GM12873 (cell line): ENCODE results near the gene MPZL2.

ENCODE experiments used
- TF ChIP-seq, protein P1 (sequence below): IDR thresholded peaks from 2 replicates; pipeline ENCODE4 v1.5.1; 2012; ENCODE audit warnings: low read depth, mild to moderate bottlenecking, moderate library complexity, low read length, control low read depth; ENCODE audit not compliant: insufficient read depth; ENCODE audit errors: missing control alignments

MPZL2 gene

DNA sequence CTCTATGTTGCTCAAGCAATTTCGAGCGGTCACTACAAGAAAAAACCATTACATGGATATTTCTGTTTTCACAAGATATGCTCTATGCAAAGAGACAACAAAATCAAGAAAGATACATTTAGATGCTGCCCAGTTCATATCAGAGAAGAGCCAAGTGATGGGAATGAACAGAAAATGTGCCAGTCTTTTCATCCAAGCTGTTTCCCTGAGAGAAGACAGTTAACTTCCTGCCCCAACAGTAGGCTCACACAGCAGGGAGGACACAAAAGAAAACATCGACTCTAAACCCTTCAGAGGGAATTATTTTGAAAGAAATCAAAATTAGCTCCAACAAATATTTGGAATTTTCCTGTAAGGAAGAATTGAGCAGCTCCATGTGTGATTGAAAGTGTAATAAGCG lies 50.9 kb downstream of the MPZL2 start:
- TF ChIP-seq, protein P1, sequence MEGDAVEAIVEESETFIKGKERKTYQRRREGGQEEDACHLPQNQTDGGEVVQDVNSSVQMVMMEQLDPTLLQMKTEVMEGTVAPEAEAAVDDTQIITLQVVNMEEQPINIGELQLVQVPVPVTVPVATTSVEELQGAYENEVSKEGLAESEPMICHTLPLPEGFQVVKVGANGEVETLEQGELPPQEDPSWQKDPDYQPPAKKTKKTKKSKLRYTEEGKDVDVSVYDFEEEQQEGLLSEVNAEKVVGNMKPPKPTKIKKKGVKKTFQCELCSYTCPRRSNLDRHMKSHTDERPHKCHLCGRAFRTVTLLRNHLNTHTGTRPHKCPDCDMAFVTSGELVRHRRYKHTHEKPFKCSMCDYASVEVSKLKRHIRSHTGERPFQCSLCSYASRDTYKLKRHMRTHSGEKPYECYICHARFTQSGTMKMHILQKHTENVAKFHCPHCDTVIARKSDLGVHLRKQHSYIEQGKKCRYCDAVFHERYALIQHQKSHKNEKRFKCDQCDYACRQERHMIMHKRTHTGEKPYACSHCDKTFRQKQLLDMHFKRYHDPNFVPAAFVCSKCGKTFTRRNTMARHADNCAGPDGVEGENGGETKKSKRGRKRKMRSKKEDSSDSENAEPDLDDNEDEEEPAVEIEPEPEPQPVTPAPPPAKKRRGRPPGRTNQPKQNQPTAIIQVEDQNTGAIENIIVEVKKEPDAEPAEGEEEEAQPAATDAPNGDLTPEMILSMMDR, result no peak

DNA sequence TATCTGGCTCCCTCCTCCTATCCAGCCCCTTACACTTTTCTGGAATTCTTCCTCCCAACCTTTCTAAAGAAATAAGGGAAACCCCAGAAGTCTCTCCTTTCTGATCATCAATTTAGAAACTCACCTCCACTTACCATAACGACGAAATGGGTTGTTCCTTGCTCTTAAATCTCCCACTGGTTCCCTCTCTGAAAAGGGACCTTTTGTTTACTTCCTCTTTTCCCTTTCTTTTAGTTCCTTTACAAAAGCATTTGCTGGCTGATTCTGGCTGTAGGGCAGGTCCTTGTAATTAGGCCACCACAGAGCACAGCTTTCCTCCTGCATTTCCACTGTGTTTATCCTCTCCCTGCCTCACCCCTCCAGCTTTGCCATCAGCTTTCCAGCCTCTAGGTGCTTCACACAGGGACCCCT lies 51.3 kb downstream of the MPZL2 start:
- TF ChIP-seq, protein P1, result no peak

DNA sequence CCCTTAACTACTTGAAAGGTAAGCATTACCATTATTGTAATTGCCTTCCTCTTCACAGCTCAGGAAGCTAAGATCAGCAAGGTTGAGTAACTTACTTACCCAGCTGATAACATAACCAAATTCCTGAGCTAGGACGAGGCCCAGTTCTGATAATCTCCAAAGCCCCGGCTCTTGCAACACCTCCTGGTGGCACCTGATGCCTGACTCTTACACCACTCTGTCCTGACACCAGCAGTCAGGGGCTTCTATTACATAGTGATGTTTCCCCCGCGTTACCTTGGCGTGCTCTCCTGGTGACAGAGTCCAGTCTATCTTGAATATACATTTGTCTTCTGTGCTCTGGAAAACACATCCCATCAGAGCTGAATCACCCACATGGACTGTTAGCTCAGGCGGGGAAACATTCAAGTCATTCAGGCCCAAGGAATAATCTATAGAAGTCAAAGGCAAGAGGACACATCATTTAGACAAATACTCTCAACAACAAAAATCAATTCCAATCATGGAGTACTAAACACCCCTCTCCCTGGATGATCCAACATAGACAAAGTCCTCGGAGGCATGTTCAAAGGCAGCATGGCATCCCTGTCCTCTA lies 51.9 kb downstream of the MPZL2 start:
- TF ChIP-seq, protein P1, result no peak

DNA sequence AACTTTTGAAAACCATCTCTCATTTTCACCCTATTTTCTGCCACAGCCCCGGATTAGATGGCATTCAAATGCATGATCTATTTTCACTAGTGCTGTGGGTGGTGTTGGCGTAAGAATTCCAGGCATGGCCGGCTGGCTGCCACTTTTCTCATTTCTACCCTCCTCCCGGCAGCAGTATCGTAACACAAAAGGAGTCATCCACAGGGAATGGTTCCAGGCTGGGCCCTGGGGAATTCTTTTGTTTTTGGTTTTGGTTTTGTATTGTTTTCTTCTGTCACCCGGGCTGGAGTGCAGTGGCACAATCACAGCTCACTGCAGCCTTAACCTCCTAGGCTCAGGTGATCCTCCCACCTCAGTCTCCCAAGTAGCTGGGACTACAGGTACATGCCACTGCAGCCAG lies 53.1 kb downstream of the MPZL2 start:
- TF ChIP-seq, protein P1, result no peak

DNA sequence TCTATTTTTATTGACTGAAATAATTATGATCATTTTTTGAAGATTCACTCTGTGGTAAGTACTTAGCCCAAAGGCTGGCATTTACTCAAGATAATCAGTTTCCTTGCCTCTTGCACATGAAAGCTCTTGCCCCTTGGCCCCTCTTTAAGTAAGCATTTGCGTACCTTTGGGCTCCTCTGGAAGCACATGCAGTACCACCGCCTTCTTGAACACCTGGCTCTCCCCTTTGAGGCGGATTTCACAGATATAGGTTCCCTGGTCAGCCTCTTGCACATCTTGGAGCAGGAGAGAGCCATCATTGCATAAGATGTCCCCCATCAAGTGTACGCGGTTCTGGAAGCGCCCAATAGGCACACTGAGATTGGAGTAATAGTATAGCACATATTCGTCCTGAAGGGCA lies 53.8 kb downstream of the MPZL2 start:
- TF ChIP-seq, protein P1, result no peak

DNA sequence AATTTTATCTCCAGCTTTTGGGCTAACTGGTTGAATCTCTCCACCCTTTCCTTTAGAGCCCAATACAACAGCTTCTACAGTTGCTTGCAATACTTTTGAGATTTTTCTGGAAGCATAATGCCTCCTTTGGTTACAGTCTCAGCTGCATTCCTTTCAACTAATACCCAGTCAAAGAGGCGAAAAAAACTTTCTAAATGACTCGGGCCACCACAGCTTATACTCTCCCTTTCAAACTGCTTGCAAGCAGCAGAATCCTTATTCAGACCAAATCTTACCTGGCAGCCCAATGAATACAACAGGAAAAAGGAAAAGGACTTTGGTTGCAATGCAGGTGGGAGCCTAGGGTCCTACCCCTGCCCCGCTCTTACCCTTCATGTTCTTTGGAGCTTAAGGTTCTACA lies 55.1 kb downstream of the MPZL2 start:
- TF ChIP-seq, protein P1, result no peak

DNA sequence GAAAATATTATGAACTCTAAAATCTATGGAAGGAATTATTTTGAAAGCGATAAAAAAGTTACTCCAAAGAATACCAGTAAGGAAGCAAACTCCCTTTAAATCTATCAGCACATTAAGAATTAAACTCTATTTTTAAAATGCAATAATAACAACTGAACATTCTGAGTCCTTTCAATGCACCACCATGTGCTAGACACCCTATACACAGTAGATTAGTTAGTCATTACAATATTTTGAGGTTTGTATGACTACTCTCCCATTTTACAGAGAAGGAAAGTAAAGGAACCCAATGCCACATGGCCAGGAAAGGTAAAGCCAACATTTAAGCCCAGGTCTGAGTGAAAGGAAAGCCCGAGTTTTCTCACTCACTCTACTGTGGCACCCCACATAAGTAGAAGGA lies 57.0 kb downstream of the MPZL2 start:
- TF ChIP-seq, protein P1, result no peak

DNA sequence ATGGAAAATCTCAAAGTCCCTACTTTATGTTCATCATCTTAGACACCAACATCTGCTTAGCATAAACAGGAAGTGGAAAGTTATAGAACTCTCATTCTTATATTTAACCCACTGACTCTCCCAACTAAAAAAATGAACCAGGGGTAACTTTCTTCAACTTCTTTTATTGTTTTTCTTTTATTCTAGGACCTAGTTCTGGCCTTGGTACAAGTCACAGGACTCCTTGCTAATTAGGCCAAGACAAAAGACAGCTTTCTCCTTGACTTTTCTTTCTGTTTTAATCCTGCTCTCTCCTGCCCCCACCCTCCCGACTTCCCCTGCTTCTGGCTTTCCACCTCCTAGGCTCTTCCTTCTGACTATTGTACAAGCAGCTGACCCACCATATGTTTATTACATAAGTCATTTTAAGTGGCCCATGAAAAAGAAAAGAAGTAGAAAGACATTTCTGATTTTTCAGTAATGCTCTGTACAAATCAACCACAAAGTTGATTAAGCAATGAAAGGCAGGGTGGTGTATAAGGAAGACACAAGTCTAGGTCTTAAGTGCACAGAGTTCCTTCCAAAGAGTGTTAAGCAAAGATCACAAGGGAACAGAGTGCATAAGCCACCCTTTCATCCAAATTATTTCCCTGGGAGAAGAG lies 57.6 kb downstream of the MPZL2 start:
- TF ChIP-seq, protein P1, result no peak
